Bronchial smooth muscle cell (primary cell): ENCODE data around the gene FCRL5. TPM values are rescaled to one million over a fixed set of nuclear protein-coding genes. Genes with fewer than 3 reads are reported as not detected.

Experiments
- total RNA-seq: library from RNA; depleted of rRNA; stranded (reverse); fragments of >200 nt; gene quantifications from 2 replicates; pipeline ENCODE4 v1.2.1, GENCODE V29; 2014

FCRL5 gene
- not detected in 2 replicates for total RNA-seq

GRCh38 chr1:157551694-157552693 lies at the start of gene FCRL5:
Gene FCRL5, minus strand, starts transcription at chr1:157552515. Its CDS starts 153 bp downstream, at chr1:157552362.

GRCh38 chr1:157597959-157598667 lies 45.8 kb upstream of the FCRL5 start, which contains the start of gene FCRL4:
Gene FCRL4, minus strand, starts transcription at chr1:157598085. Its CDS starts 141 bp downstream, at chr1:157597944.

Other genes starting within 250 kb of the FCRL5 start
- not detected in 2 replicates for gene FCRL4, start 45.6 kb upstream of the FCRL5 start, total RNA-seq
- not detected in 2 replicates for gene FCRL3, start 148.3 kb upstream of the FCRL5 start, total RNA-seq
- not detected in 2 replicates for gene FCRL2, start 224.6 kb upstream of the FCRL5 start, total RNA-seq